Measurements from ENCODE around the gene RAC2.
"Not testable (repeated sequence)": the region's sequence is repeated elsewhere in the genome, so short reads cannot be mapped to it uniquely, and the experiment has no call there.

RAC2 gene

DNA sequence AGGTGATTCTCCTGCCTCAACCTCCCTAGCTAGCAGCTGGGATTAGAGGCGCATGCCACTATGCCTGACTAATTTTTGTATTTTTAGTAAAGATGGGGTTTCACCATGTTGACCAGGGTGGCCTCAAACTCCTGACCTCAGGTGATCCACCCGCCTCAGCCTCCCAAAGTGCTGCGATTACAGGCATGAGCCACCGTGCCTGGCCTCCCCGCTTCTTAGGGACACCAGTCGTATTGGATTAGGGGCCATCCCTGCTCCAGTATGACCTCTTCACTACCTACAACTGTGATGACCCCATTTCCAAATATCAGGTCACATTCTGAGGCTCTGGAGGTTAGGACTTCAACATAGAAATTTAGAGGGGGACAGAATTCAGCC lies 42.6 kb downstream of the RAC2 start:
- DNase-seq, result not testable (repeated sequence)

- no peak for DNase-seq
Measured at GRCh38 chr22:37199760-37200108, 44.3 kb downstream of the RAC2 start.

DNA sequence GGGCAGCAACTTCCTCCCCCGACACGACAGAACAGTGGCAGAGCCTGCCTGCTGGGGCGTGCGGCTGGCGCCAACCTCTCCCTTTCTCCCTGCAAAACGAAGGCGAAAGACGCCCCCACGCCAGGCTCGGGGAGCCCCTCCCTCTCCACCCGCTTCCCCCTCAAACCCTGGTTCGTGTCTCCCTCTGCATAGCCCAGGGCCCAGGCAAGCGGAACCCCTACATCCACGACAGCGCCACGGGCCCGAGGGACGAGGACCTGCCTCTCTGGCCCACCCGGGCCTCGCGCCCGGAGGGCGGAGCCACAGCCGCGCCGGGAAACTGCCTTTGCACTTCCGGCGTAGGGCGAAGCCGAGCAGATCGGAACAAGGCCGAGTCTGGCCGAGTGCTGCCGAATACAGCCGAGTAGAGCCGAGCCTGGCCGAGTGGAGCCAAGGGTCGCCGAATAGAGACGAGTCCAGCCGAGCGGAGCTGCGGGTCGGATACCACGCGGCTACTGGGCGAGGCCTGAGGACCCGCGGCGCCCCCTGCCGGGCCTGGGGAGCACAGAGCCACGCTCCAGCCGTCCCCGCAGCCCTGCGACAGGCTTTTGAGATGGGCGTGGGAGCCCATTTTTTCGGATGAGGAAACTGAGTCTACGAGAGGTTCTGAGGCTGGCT lies 44.8 kb downstream of the RAC2 start:
- peak; percentile 97 for DNase-seq

DNA sequence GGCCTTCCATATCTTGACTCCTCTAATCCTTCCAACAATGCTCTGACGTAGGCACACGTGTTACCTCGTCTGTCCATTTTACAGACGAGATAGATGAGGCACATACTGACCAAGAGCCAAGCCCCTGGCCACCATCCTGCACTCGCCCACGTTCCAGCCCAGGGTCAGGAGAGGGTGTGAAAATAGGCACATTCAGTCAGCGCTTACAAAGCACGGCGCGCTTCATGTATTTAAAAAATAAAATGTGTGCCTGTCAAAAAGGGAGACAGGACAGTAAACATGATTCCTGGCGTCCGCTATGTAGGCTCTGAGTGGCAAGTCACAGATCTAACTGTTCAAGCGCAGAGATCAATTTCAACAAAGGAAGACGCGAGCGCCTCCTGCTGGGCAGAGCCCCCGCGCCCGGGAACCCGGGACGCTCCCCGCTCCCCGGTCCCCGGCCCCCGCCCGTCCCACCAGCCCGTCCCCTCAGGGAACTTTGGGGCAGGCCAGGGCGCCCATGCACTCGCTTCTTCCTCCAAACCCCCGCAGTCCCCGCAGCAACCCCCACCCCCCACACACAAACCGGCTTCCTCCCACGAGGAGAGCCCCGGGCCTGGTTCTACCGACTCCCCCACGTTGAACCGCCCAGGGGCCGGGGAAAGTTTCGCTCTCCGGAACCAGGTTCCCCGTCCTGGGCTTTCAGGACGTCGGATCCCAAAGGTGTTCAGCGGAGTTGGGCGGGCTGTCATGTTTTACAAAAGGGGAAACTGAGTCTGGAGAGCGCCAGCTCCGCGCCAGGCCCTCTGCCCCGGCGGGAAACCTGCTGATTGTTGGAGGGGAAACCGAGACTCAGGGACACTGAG lies 45.6 kb downstream of the RAC2 start:
- peak; percentile 37 for DNase-seq

DNA sequence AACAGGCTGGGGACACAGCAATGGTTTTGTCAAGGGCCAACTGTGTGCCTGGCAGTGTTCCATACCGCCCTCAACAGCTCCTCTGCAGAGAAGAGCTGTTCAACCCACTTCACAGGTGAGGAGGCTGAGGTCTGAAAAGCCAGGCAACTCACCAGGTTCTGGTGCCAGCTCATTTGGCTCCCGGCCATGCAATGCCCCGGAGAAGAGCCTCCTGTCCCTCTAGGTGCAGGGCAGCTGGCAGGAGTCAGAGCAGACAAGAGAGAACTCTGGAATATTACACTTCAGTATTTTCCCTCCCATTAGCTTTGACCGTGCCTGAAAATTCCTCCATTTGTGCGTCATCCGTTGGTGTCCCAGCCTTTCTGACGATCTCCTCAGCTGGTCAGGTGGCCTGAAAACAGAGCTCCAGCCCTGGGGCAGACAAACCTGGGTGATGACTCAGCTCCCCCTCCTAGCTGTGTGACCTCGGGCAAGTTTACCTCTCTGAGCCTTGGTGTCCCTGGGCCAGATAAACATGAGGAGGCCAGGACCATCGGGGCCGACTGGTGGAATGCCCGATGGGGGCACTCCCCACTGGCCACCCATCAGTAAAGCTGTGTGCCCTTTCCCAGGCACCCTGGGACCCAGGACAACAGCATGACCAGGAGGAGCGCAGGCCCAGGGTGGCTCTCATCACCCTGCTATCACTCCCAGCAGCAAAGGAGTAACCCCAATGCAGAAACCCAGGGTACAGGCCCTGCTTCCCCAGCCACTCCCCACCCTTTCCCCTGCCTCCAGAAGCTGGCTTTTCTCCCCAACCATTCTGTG lies 46.4 kb downstream of the RAC2 start:
- no peak for DNase-seq

- peak; percentile 17 for DNase-seq
Measured at GRCh38 chr22:37196539-37197450, 47.3 kb downstream of the RAC2 start.

- no peak for DNase-seq
Measured at GRCh38 chr22:37195921-37196320, 48.1 kb downstream of the RAC2 start.

GRCh38 chr22:37194750-37195149 lies 49.3 kb downstream of the RAC2 start:
- no peak for DNase-seq

DNA sequence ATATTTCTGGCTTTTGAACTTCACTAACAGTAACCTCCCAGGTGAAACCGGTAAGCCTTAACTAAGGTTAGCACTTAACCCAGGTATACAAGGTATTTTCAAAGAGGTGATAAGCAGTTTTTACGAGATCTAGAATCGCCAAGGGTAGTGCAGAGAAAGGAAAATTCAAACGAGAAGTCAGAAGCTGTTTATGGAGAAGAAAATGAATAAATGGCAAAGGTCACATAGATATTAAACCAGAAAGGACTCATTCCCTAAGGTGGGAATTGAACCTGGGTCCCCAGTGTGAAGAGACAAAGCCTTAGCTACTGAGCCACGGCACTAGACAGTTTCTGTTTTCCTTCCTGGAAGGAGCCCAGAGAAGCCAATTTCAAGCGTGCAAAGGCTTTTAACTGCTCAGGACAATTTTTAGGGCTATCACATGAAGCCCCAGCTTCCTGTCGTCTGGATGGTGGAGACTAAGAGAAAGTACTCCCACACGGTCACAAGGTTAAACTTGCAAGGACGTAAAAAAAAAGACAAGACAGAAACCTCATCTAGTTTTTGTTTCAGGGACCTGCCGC lies 50.4 kb downstream of the RAC2 start:
- no peak for DNase-seq

DNA sequence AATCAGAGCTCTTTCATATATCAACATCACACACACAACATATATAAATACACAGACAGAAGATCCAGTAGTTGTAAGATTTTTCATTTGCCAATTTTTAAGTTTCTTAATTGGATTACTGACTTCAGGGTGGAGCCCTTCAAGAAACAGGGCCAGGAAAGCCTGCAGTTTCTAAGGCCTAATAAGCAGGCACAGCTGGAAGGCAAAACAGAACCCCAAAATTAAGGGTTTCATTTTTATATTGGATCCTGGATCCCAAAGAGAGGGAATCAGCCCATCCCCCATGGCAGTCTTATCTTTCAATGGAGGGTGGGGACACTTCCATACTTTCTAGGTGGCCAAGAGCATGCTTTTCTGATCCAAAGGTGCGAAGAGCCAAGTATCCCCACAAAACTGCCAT lies 51.3 kb downstream of the RAC2 start:
- DNase-seq, result no peak

DNA sequence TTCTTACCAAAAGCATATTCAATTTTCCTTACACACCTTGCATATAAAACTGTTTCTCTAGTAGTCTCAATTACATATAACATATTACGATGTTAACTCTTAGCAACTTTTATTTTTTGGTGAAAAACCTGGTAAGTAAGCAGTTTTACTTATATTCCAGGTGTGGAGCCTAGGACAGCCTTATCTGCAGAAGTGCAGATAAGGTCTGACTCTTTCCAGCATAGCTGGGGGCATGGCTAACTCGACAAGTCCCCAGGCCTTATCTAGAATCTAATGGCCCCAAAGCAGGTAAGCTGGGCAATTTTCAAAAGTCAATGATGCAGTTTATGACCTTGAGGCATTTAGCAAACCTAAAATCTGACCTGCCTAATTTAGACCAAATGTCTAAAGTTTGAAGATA lies 51.9 kb downstream of the RAC2 start:
- no peak for DNase-seq

DNA sequence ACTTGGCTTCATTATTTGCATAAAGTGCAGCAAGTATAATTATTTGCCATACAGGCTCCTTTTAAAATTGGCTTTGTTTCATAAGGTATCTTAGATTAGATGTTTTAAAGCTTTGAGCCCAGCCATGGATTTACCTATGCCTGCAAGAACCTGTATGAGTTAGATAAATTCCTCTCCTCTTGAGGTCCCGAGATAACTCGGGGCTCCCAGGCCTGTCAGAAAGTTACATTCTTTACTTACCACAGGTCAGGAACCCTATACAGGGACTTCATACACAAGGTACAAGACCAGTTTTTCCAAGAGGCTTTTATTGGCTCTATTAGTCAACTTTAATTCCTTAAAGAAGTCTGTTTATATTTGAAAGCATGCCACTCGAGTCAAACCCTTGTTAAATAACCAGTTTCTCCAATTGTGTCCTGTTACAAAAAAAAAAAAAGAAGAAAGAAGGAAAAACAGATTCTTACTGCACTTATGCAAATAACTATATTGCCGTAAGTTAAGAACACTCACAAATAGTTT lies 53.7 kb downstream of the RAC2 start:
- DNase-seq, result no peak

DNA sequence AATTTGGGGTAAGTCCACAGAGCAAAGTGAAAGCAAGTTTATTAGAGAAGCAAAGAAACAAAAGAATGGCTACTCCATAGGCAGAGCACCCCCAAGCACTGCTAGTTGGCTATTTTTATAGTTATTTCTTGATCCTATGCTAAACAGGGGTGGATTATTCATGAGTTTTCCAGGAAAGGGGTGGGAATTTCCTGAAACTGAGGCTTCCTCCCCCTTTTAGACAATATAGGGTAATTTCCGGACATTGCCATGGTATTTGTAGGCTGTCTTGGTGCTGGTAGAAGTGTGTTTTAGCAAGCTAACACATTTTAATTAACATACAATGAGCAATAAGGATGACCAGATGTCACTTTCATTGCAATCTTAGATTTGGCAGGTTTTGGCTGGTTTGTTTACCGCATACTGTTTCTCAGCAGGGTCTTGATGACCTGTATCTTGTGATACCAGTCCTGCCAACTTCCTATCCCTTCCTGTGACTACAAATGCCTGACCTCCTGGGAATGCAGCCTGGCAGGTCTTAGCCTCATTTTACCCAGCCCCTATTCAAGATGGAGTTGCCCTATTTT lies 55.1 kb downstream of the RAC2 start:
- no peak for DNase-seq

DNA sequence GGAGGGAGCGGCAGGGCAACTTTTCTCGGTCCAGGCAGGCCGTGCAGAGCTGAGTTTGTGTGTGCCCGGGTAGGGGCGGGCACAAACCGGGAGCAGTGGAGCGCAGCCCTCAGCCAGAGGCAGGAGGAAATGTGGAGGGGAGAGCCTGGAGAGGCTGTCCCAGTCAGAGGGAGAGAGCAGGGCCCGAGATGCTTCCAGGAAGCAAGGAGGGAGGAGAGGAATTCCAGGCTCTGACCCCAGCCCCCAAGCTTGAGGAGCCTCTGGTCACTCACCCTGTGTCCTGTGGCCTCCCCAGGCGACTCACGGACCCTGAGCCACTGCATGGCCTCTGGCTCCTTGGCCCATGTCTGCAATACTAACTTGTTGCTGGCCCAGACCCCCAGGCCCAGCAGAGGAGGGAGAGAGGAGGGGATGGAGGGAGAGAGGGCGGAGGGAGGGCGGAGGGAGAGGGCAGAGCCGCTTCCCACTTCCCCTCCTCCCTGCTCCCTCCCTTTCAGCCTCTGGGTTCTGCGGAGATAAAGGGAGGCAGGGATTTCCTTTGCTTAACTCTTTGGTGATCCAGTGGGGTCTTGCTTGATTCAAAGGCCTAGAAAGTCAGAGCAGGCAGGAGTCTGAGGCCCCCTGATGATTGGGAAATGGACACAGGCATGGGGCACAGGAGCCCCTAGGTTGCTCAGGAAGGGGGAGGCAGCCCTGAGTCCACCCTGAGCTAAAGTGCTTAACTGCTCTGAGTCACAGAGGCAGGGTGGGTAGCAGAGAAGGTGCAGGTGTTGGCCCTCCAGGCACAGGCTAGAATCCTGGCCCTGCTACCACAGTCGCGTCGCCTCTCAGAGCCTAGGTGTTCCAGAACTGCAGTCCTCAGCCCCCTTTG lies 55.9 kb downstream of the RAC2 start, which contains the start of gene C1QTNF6:
Gene C1QTNF6, minus strand, starts transcription at position 357 of the 871 bp plus-strand sequence. Its CDS starts 34 bp downstream, at position 323.
- no peak for DNase-seq

- no peak for DNase-seq
Measured at GRCh38 chr22:37187552-37187890, 56.5 kb downstream of the RAC2 start.

DNA sequence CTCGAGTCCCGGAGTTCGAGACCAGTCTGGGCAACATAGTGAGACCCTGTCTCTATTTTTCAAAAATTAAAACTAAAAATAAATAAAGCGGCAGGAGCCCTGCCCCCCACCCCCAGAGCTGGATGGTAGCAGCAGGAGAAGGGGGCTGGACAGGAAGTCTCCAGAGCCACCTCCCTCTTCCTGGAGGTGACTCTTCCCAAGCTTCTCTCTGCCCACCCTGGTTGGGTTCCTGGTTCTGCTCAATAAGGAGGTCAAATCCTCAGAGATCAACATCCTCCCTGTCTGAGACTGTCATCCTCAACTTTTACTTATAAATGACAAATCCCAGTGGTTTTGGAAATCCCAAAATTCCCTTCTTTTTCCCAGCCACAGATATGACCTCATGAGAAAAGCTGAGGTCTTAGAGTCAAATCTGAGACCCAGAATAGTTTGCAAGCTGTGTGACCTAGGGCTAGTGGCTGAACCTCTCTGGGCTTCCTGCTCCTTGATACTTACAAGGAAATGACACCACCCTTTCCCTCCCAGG lies 57.0 kb downstream of the RAC2 start:
- DNase-seq, result no peak

DNA sequence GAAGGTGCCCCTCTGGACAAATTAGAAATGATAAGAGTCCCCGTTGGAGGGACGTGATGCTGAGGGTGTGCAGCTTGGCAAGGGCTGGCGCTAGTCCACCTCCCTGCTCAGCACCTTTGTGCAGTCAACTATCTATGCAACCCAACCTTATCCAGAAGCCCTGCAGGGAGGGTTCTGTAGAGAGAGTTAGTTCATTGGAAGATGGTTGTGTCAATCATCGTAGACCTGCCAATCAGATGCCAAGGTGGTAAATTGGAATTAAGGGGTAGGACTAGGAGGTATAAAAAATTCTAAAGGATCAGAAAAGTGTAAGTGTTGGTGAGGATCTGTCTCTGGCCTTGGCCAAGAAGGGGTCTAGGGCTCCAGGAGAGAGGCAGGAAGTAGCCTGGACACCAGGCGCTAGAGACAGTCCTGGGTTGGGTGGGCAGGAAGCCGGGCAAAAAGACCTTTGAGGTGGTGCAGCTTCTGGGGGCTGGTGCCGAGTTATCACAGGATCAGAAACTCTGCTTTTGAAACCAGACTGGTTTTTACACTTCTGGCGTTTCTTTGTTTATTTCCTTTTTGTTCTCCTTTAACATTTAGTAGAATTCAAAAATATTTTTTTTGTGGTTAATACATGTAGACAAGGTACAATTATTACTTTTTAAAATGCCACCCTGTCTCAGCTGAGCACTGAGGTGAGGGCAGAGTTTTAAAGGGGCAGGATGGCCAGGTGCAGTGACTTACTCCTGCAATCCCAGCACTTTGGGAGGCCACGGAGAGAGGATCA lies 57.7 kb downstream of the RAC2 start:
- no peak for DNase-seq

DNA sequence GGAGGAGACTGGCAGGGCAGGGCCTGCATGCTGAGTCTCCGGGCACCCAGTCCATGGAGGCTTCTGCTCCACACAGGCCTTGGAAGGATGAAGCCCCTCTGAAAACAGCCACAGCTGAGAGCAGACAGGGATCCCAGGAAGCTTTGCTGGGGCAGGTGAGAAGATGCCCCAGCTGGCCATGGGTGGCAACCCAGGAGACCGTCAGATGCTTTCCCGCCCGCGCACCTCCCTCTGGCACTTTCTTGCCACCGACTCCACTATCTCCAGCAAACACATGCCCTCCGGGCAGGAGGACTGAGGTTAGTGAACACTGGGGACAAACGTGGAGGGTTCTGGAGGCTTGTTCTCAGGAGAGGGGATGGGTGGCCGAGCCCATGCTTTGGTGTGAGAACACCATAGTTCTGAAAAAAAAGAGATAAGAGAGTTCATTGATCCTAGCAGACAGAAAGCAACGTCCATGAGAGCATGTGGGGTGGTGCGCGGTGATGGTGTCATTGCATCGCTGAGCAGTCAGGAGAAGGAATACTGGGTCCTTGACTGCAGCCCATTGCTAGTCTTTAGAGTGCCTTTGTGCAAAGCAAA lies 58.3 kb downstream of the RAC2 start:
- DNase-seq, result no peak

Data from GOT3 (cell line).